GM19372 (cell line): Measurements from ENCODE around the gene ZBTB40.

Experiments used
- ATAC-seq: cut with Tn5 transposase; IDR thresholded peaks from one replicate; pipeline ENCODE4 v1.9.1; 2021; ENCODE audit warnings: mild to moderate bottlenecking, low read depth, moderate library complexity; ENCODE audit not compliant: unreplicated experiment

The ZBTB40 gene

GRCh38 chr1:22496536-22497160 lies 45.0 kb downstream of the ZBTB40 start:
- ATAC-seq: no peak

- no peak for ATAC-seq
Observed at GRCh38 chr1:22498463-22498862, 46.8 kb downstream of the ZBTB40 start.

- ATAC-seq: no peak
Observed at GRCh38 chr1:22500058-22500457, 48.4 kb downstream of the ZBTB40 start.

DNA sequence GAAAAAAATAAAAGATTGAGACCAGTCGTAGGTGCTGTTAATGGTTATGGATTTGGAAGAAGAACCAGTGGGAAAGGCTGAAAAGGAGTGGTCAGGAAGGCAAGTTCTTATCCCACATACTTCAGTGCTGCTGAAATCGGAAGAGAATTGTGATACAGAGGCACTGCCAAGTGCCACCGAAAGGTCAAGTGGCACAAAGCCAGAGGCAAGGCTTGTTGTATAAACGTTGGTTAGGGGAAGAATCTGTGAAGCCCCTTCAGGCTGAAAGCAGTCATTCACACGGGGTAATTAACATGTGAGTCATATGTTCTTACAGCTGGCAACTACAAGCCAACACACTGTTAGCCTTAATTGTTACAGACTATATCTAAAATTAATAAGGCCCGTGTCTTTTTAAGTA lies 48.8 kb downstream of the ZBTB40 start:
- no peak for ATAC-seq

DNA sequence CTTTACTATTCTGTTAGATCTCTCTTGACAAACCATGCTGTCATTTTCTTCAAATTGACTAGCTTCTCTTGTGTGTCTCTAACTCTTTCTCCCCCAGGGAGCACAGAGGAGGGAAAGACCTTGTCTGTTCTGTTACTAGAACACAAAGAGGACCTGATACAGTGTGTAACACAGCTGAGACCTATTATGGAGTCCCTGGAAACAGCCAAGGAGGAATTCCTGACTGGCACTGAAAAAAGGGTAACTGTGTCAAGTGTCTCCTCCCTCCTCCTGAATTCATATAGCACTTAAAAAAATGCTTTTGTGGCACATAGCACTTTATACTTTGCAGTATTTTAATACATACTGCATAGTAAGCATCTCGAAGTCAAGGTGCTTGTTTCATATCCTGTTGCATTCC lies 50.6 kb downstream of the ZBTB40 start:
- ATAC-seq: no peak

GRCh38 chr1:22503721-22504410 lies 52.2 kb downstream of the ZBTB40 start:
- ATAC-seq: no peak

DNA sequence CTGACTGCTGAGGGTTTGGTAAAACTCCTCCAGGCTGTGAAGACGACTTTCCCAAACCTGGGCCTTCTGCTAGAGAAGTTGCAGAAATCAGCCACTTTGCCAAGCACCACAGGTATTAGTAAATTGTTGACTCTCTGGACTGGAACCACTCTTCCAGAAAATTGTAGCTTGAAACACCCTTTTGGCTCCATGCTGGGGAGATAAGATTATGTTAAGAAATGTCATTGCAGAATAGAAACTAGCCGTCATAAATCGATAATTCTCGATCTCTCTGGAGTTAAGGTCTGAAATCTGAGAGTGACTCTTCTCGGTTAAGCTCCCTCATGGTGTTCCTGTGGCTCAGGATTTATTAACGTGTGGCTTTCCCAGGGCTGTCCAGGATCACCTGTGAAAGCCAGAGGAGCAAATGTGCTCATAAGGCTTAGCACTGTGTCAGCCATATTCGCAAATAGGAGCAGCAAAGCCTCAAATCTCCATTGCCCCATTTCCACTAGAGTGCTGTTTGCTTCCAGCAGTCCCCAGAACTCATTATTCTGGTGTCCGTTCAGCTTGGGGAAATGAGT lies 54.6 kb downstream of the ZBTB40 start:
- no peak for ATAC-seq

DNA sequence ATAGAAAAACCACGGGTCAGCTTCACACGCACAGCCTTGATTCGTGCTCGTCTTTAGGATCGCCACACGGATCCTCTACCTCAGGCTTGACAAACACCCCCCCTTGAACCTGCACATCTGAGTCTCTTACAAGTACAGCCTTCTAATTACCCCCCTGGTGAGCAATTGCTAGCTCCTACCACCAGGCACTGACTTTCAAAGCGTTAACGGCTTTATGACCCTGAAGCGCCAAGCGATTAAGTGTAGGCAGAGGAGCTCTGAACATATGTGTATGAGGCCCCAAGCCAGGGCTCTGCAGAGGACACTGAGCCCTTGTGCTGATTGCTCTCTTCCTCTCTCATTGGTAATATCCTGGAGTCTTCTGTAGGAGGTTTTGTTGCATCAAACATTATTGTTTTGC lies 55.9 kb downstream of the ZBTB40 start:
- no peak for ATAC-seq

DNA sequence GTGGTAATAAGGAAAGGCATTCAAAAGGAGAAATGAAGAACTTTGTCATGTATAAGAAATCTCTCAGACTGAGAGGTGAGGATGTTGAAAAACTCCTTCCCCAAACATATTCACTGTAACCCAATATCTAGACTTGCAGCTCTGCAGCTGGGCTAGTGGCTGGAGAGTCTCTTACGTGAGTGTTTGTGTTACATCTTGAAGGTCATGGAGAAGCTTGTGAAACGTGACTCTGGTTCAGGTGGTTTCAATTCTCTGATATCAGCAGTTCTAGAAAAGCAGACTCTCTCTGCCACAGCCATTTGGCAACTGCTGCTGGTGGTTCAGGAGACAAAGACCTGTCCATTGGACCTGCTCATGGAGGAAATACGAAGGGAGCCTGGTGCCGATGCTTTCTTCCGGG lies 56.7 kb downstream of the ZBTB40 start:
- ATAC-seq: no peak

- ATAC-seq: no peak
Observed at GRCh38 chr1:22508991-22509390, 57.3 kb downstream of the ZBTB40 start.

- ATAC-seq: no peak
Observed at GRCh38 chr1:22509815-22510214, 58.2 kb downstream of the ZBTB40 start.

DNA sequence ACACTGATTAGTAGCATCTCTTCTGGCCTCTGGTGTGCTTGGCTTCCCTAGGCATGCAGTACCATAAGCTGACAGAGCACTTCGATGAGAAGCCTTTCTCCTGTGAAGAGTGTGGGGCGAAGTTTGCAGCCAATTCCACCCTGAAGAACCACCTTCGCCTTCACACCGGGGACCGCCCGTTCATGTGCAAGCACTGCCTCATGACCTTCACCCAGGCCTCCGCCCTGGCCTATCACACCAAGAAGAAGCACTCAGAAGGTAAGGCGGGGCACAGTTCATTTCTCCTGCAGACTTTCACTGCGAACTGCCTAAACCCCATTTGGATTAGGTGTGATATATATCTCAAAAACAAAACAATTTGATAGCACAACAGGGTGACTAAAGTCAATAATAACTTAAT lies 61.2 kb downstream of the ZBTB40 start:
- ATAC-seq: no peak

DNA sequence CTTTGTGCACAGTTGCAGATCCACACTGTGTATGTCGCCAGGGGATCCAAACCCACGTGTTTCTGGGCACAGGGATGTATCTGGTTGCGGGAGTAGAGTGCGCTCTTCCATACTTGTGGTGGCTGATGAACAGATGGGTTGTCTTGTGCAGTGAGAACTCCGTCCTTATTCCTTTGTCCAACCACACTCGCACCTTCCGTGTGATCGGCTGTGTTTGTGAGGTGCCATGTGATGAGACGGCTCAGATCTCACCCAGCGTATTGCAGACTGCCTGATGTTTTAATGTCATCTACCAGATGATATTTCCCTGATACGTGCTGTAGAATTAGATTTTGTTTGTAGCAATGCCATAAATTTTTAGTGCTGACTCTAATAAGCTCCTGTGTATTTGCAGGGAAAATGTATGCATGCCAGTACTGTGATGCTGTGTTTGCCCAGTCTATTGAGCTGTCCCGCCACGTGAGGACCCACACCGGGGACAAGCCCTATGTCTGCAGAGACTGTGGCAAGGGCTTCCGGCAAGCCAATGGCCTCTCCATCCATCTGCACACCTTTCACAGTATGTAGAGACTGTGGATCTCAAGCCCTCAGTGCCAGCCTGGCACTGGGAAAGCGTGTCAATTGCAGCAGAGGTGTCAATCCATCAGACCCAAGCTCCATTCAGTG lies 65.4 kb downstream of the ZBTB40 start:
- ATAC-seq: no peak

GRCh38 chr1:22517956-22518355 lies 66.3 kb downstream of the ZBTB40 start:
- no peak for ATAC-seq

- no peak for ATAC-seq
Observed at GRCh38 chr1:22518379-22518778, 66.7 kb downstream of the ZBTB40 start.

DNA sequence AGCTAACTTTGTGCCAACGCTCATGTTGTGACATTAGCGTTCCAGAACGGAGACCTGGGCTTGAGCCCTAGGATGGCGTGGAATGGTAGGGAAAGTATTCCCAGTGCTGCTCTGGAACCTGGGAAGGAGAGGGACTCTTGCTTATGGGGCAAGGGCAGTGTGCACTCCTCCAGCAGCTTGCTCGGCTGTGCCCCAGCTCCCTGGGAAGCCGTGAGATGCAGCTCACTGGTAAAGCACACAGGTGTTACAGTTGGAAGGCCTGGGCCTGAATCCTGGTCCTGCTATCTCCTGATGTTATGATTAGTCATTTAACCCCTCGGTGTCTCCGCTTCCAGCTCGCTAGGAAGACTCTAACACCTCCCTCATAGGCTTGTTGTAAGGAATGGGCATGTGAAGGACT lies 69.2 kb downstream of the ZBTB40 start:
- ATAC-seq: no peak

GRCh38 chr1:22521692-22522091 lies 70.0 kb downstream of the ZBTB40 start:
- ATAC-seq: no peak

- no peak for ATAC-seq
Observed at GRCh38 chr1:22522221-22522743, 70.6 kb downstream of the ZBTB40 start.

DNA sequence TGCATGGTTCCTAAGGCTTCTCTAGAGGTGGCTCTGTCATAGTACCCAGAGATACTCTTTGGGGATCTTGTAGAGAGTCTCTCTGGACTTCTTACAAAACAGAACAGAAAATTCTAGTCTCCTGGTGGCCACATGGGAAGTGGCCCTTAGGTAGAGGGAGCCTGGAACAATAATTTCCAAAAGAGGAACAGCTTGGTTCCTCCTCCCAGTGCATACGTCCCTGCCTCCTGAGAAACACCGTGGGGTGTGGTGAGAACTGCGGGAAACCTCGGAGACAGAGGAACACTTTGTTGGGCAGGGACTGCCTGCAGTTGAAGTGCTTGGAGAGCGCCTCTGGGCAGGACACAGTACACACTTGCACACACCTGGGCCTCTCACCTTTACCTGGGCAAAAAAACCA lies 72.8 kb downstream of the ZBTB40 start:
- no peak for ATAC-seq

DNA sequence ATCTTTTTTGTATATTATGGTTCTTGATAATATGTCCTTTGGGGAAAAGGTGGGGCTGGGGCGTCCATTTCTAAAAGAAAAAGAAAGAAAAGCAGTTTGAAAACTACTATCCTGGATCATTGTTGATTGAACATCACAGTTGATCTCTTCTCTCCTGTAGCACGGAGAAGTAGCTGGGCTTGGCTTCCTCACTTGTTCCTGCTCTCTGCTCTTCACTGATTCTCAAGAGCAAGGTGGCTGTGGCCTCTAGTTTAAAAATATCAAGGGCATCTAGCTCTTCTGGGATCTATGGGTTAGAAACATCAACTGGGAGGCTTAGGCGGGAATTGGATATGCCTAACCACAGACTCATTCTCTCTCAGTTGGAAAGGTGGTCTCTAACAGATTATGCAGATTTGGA lies 73.6 kb downstream of the ZBTB40 start:
- no peak for ATAC-seq

- no peak for ATAC-seq
Observed at GRCh38 chr1:22525646-22526045, 74.0 kb downstream of the ZBTB40 start.
